Endothelial cell of umbilical vein (primary cell): ENCODE data around the gene IGFBP3.

Experiments used
- CTCF ChIP-seq, 2 donors: IDR thresholded peaks; 1 replicate in 1 of 2; 2 replicates in 1 of 2; pipeline ENCODE4 v1.5.1; 2011; ENCODE audit warnings: low read length in 2 of 2, mild to moderate bottlenecking in 2 of 2, moderate library complexity in 2 of 2, control low read depth in 1 of 2, inconsistent platforms in 1 of 2, low read depth in 1 of 2; ENCODE audit not compliant: insufficient read depth in 1 of 2; ENCODE audit errors: extremely low read depth in 1 of 2
- JUN ChIP-seq: IDR thresholded peaks from 2 replicates; pipeline ENCODE4 v1.6.1; 2011; ENCODE audit warnings: borderline replicate concordance, low read depth; ENCODE audit not compliant: insufficient read length, insufficient read depth
- MAX ChIP-seq: IDR thresholded peaks from 2 replicates; pipeline ENCODE4 v1.6.1; 2011; ENCODE audit not compliant: insufficient read depth, insufficient read length
- MYC ChIP-seq: IDR thresholded peaks from one replicate; pipeline ENCODE4 v1.6.1; 2011; ENCODE audit warnings: mild to moderate bottlenecking, low read depth, low read length
- POLR2A ChIP-seq: IDR thresholded peaks from 2 replicates; pipeline ENCODE4 v1.6.1; 2012; ENCODE audit warnings: low read depth, mild to moderate bottlenecking, control low read depth, low read length
- POLR2AphosphoS5 ChIP-seq: IDR thresholded peaks from 2 replicates; pipeline ENCODE4 v1.6.1; 2012; ENCODE audit warnings: low read depth, mild to moderate bottlenecking, control low read depth, low read length, moderate library complexity; ENCODE audit not compliant: insufficient read depth

GRCh38 chr7:45901566-45901965 is 19.5 kb downstream of the IGFBP3 start:
- no peak for TF ChIP-seq MAX
- TF ChIP-seq CTCF (IDR thresholded peaks at IDR 0.05; ENCODE audit: extremely low read depth in 1 of 2, insufficient read depth in 1 of 2, low read depth in 1 of 2, low read length in 2 of 2), result no peak
- TF ChIP-seq JUN, result no peak
- TF ChIP-seq POLR2AphosphoS5, result no peak
- TF ChIP-seq MYC, result no peak
- no peak for TF ChIP-seq POLR2A
